COLO668 (cell line): ENCODE results near the gene TMEM60.
A peak's percentile ranks its signal among the peaks of the same experiment; 100 is the strongest.

Source experiments
- DNase-seq: peaks from one replicate; lab custom pipeline; 2025; ENCODE audit not compliant: unreplicated experiment; lab: John Stamatoyannopoulos, UW

Gene TMEM60

DNA sequence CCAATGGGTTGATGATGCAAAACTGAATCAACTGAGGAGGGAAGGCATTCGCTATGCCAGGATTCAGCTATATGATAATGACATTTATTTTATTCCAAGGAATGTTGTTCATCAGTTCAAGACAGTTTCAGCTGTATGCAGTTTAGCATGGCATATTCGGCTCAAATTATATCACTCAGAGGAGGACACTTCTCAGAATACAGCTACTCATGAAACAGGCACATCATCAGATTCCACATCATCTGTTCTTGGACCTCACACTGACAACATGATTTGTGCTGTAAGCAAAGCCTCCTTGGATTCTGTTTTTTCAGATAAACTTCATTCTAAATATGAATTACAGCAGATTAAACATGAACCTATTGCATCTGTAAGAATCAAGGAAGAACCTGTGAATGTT lies 19.7 kb downstream of the TMEM60 start:
- no peak for DNase-seq

- DNase-seq = no peak
These were observed 26.3 kb downstream of the TMEM60 start for GRCh38 chr7:77771901-77772300.

DNA sequence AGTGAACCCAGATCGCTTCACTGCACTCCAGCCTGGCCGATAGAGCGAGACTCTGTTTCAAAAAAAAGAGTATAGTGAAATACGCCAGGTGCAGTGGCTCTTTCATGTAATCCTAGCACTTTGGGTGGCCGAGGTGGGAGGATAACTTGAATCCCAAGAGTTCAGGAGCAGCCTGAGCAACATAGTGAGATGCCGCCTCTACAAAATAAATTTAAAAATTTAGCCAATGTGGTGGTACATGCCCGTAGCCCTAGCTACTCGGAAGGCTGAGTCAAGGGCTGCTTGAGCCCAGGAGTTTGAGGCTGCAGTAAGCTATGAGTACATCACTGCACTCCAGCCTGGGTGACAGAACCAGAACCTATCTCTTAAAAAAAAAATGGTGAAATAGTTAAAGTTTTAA lies 27.9 kb downstream of the TMEM60 start:
- DNase-seq = no peak

GRCh38 chr7:77766801-77767605 lies 31.2 kb downstream of the TMEM60 start:
- DNase-seq = no peak

- no peak for DNase-seq
These were observed 32.1 kb downstream of the TMEM60 start for GRCh38 chr7:77765906-77766800.

- no peak for DNase-seq
These were observed 32.8 kb downstream of the TMEM60 start for GRCh38 chr7:77765481-77765880.

GRCh38 chr7:77760809-77761453 lies 37.3 kb downstream of the TMEM60 start:
- no peak for DNase-seq

DNA sequence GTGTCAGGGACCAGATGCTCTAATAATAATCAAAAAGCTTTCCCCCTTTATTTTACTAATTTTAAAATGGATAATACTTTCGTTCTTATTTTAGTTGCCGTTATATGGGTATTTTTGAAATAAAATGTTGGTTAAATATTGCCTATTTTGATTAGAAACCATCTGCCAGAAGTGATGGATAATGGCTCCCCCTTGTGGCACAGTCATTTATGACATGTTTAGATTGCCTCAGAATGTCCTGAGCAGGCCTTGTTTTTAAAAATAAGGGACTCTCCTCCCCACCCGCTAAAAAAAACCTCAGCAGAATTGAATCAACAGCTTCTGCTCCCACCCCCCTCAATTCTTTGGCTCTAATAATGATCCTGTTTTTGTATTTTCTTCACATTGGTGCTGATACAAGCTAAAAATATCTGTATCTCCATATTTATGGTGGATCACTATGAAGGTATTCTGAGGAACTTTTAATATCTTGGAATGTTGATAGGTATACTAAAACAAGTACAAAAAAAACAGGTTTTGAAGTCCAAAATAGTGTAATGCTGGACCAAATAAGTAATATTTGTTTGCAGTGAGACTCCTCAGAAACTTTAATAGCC lies 38.8 kb downstream of the TMEM60 start:
- DNase-seq = peak; percentile 48

- no peak for DNase-seq
These were observed 40.6 kb downstream of the TMEM60 start for GRCh38 chr7:77757589-77757988.

GRCh38 chr7:77753173-77753572 lies 45.1 kb downstream of the TMEM60 start:
- no peak for DNase-seq

- DNase-seq = no peak
These were observed 46.2 kb downstream of the TMEM60 start for GRCh38 chr7:77752016-77752415.

GRCh38 chr7:77747718-77748117 lies 50.5 kb downstream of the TMEM60 start:
- no peak for DNase-seq

- DNase-seq = no peak
These were observed 51.1 kb downstream of the TMEM60 start for GRCh38 chr7:77747178-77747577.

DNA sequence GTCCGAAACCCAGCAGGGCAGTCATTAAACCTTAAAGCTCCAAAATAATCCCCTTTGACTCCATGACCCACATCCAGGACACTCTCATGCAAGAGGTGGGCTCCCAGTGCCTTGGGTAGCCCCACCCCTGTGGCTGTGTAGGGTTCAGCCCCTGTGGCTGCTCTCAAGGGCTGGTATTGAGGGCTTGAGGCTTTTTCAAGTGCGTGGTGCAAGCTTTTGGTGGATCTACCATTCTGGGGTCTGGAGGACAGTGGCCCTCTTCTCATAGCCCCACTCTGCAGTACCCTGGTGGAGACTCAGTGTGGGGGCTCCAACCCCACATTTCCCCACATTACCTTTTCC lies 51.4 kb downstream of the TMEM60 start:
- DNase-seq = no peak

DNA sequence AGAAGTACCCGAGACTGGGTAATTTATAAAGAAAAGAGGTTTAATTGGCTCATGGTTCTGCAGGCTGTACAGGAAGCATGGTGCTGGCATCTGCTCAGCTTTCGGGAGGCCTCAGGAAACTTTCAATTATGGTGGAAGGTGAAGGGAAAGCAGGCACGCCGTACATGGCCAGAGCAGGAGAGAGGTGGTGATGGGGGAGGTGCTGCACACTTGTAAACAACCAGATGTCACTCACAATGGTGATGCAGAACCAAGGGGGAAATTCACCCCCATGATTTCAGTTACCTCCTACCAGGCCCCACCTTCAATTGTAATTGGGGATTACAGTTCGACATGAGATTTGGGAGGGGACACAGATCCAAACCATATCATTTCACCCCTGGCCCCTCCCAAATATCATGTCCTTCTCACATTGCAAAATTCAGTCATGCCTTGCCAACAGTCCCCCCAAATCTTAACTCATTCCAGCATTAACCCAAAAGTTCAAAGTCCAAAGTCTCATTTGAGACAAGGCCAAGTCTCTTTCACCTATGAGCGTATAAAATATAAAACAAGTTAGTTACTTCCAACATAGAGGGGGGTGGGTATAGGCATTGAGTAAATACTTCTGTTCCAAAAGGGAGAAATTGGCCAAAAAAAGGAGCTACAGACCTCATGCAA lies 51.9 kb downstream of the TMEM60 start:
- DNase-seq = no peak

- no peak for DNase-seq
These were observed 52.5 kb downstream of the TMEM60 start for GRCh38 chr7:77745746-77746145.
